H1 (cell line): ENCODE data around the gene CACNA1G.

Experiments
- CTCF ChIP-seq, 3 experiments: IDR thresholded peaks; 1 replicate in 2 of 3; 2 replicates in 1 of 3; pipeline versions ENCODE4 v1.5.1 to v1.6.1; 2011; ENCODE audit warnings: low read length in 3 of 3, mild to moderate bottlenecking in 3 of 3, inconsistent platforms in 2 of 3, low read depth in 1 of 3, moderate library complexity in 1 of 3; ENCODE audit not compliant: insufficient read depth in 1 of 3; ENCODE audit errors: control extremely low read depth in 1 of 3
- MAX ChIP-seq: IDR thresholded peaks from 2 replicates; pipeline ENCODE4 v1.6.1; 2012; ENCODE audit warnings: inconsistent platforms
- NRF1 ChIP-seq: IDR thresholded peaks from 2 replicates; pipeline ENCODE4 v1.6.1; 2011; ENCODE audit warnings: mild to moderate bottlenecking, low read depth, low read length, improper control_type of control experiment
- SRF ChIP-seq: IDR thresholded peaks from 2 replicates; pipeline ENCODE4 v1.6.1; 2011; ENCODE audit warnings: mild to moderate bottlenecking, low read depth, low read length, moderate library complexity

- TF ChIP-seq MAX (no peak), SRF (no peak), NRF1 (no peak), CTCF (IDR thresholded peaks at IDR 0.05; ENCODE audit: control extremely low read depth in 1 of 3, insufficient read depth in 1 of 3, low read depth in 1 of 3, low read length in 3 of 3) (no peak)
Observed at GRCh38 chr17:50618941-50619340, 58.4 kb downstream of the CACNA1G start.
